Activated T-cell treated with anti-CD3 and anti-CD28 coated beads for 24 hours (primary cell): ENCODE data around the gene CASK.

Source experiments
- DNase-seq: peaks from one replicate; pipeline ENCODE4 v3.0.0-alpha.2; 2020; ENCODE audit warnings: low read depth

CASK gene

GRCh38 chrX:41828826-41829225, 94.5 kb downstream of the CASK start:
- no peak for DNase-seq

- no peak for DNase-seq
These were observed 95.5 kb downstream of the CASK start for GRCh38 chrX:41827886-41828285.

- no peak for DNase-seq
These were observed 97.6 kb downstream of the CASK start for GRCh38 chrX:41825796-41826195.

GRCh38 chrX:41824551-41824950, 98.8 kb downstream of the CASK start:
- DNase-seq: no peak

GRCh38 chrX:41823402-41823801, 100.0 kb downstream of the CASK start:
- DNase-seq: no peak

GRCh38 chrX:41822892-41823291, 100.5 kb downstream of the CASK start:
- DNase-seq: no peak

- DNase-seq: no peak
These were observed 115.3 kb downstream of the CASK start for GRCh38 chrX:41808047-41808446.

GRCh38 chrX:41802958-41803357, 120.4 kb downstream of the CASK start:
- no peak for DNase-seq

- DNase-seq: no peak
These were observed 123.7 kb downstream of the CASK start for GRCh38 chrX:41799661-41800060.

- no peak for DNase-seq
These were observed 126.8 kb downstream of the CASK start for GRCh38 chrX:41796577-41796976.

- no peak for DNase-seq
These were observed 127.3 kb downstream of the CASK start for GRCh38 chrX:41796046-41796445.

GRCh38 chrX:41789374-41789773, 134.0 kb downstream of the CASK start:
- DNase-seq: no peak

GRCh38 chrX:41785685-41786084, 137.7 kb downstream of the CASK start:
- no peak for DNase-seq

GRCh38 chrX:41781500-41781899, 141.9 kb downstream of the CASK start:
- DNase-seq: no peak

- no peak for DNase-seq
These were observed 143.4 kb downstream of the CASK start for GRCh38 chrX:41779941-41780340.

- no peak for DNase-seq
These were observed 144.3 kb downstream of the CASK start for GRCh38 chrX:41779030-41779564.

- DNase-seq: no peak
These were observed 161.7 kb downstream of the CASK start for GRCh38 chrX:41761702-41762101.

- no peak for DNase-seq
These were observed 162.2 kb downstream of the CASK start for GRCh38 chrX:41761169-41761568.

GRCh38 chrX:41759817-41760216, 163.5 kb downstream of the CASK start:
- no peak for DNase-seq

GRCh38 chrX:41758401-41758800, 165.0 kb downstream of the CASK start:
- DNase-seq: no peak

GRCh38 chrX:41750716-41751115, 172.6 kb downstream of the CASK start:
- DNase-seq: no peak

- DNase-seq: no peak
These were observed 183.5 kb downstream of the CASK start for GRCh38 chrX:41739871-41740270.

GRCh38 chrX:41737065-41737464, 186.3 kb downstream of the CASK start:
- no peak for DNase-seq

GRCh38 chrX:41734530-41734929, 188.8 kb downstream of the CASK start:
- DNase-seq: no peak

- DNase-seq: no peak
These were observed 189.4 kb downstream of the CASK start for GRCh38 chrX:41733939-41734338.
